GM19372 (cell line): Measurements from ENCODE around the gene RAB7B.
"Not testable (repeated sequence)": the region's sequence is repeated elsewhere in the genome, so short reads cannot be mapped to it uniquely, and the experiment has no call there.

Experiments
- ATAC-seq: cut with Tn5 transposase; IDR thresholded peaks from one replicate; pipeline ENCODE4 v1.9.1; 2021; ENCODE audit warnings: mild to moderate bottlenecking, low read depth, moderate library complexity; ENCODE audit not compliant: unreplicated experiment

The RAB7B gene

GRCh38 chr1:206002871-206003801 lies at the start of gene RAB7B:
RAB7B (minus strand) TSS chr1:206003395; CDS start chr1:205994135, 9,260 bp downstream.
- ATAC-seq: no peak

GRCh38 chr1:206052231-206052865 lies 49.2 kb upstream of the RAB7B start:
- ATAC-seq: not testable (repeated sequence)

GRCh38 chr1:206050655-206051235 lies 47.5 kb upstream of the RAB7B start:
- ATAC-seq: peak; percentile 75

- no peak for ATAC-seq
Measured at GRCh38 chr1:206049919-206050600, 46.9 kb upstream of the RAB7B start.

GRCh38 chr1:206049293-206049692 lies 46.1 kb upstream of the RAB7B start:
- peak; percentile 35 for ATAC-seq

GRCh38 chr1:206048582-206048981 lies 45.4 kb upstream of the RAB7B start:
- ATAC-seq: no peak

GRCh38 chr1:206047271-206047670 lies 44.1 kb upstream of the RAB7B start:
- ATAC-seq: no peak

GRCh38 chr1:206041640-206042039 lies 38.4 kb upstream of the RAB7B start:
- no peak for ATAC-seq

GRCh38 chr1:206040328-206040727 lies 37.1 kb upstream of the RAB7B start:
- ATAC-seq: no peak

- no peak for ATAC-seq
Measured at GRCh38 chr1:206039046-206039973, 36.1 kb upstream of the RAB7B start.

- ATAC-seq: no peak
Measured at GRCh38 chr1:206037581-206037980, 34.4 kb upstream of the RAB7B start.

GRCh38 chr1:206036663-206037455 lies 33.7 kb upstream of the RAB7B start:
- ATAC-seq: no peak

GRCh38 chr1:206035027-206035426 lies 31.8 kb upstream of the RAB7B start:
- no peak for ATAC-seq

- no peak for ATAC-seq
Measured at GRCh38 chr1:206032380-206033140, 29.4 kb upstream of the RAB7B start.

GRCh38 chr1:206030714-206031113 lies 27.5 kb upstream of the RAB7B start:
- ATAC-seq: peak; percentile 61

- ATAC-seq: no peak
Measured at GRCh38 chr1:206030191-206030590, 27.0 kb upstream of the RAB7B start.

- no peak for ATAC-seq
Measured at GRCh38 chr1:206029484-206029883, 26.3 kb upstream of the RAB7B start.

- no peak for ATAC-seq
Measured at GRCh38 chr1:206025283-206025820, 22.2 kb upstream of the RAB7B start.
